Central memory CD8-positive, alpha-beta T cell (primary cell): ENCODE results near the gene DAB2.

Experiments used
- ATAC-seq: fragments of 150-1000 bp; cut with Tn5 transposase; replicated peaks from 2 replicates; pipeline ENCODE4 v1.10.0; 2022; ENCODE audit warnings: mild to moderate bottlenecking, moderate FRiP score, moderate number of reproducible peaks; ENCODE audit not compliant: poor library complexity, severe bottlenecking; ENCODE audit errors: extremely low read depth
- DNase-seq, 2 donors: peaks; one replicate each; pipeline ENCODE4 v3.0.0; 2021; ENCODE audit warnings: low spot score in 2 of 2
- H3K27ac Mint-ChIP-seq: one replicate; pipeline ENCODE4 v1.8.0; 2022; ENCODE audit warnings: low read depth, mild to moderate bottlenecking, moderate library complexity, mixed read lengths
- H3K27me3 Mint-ChIP-seq: one replicate; pipeline ENCODE4 v1.8.0; 2022; ENCODE audit warnings: mixed read lengths
- H3K36me3 Mint-ChIP-seq: one replicate; pipeline ENCODE4 v1.8.0; 2022; ENCODE audit warnings: mild to moderate bottlenecking, moderate library complexity, mixed read lengths; ENCODE audit not compliant: insufficient read depth
- H3K4me1 Mint-ChIP-seq: one replicate; pipeline ENCODE4 v1.8.0; 2022; ENCODE audit warnings: mixed read lengths
- H3K4me3 Mint-ChIP-seq: one replicate; pipeline ENCODE4 v1.8.0; 2022; ENCODE audit warnings: mild to moderate bottlenecking, moderate library complexity, mixed read lengths
- H3K9me3 Mint-ChIP-seq: one replicate; pipeline ENCODE4 v1.8.0; 2022; ENCODE audit warnings: mixed read lengths

The DAB2 gene

GRCh38 chr5:39363217-39363616, 61.6 kb downstream of the DAB2 start:
- no peak for ATAC-seq
- H3K4me3 Mint-ChIP-seq = no peak overlapping the region
- H3K27ac Mint-ChIP-seq = no peak overlapping the region
- no peaks in the 10 kb centered on the region for H3K4me1 Mint-ChIP-seq
- no peaks in the 10 kb centered on the region for H3K9me3 Mint-ChIP-seq
- no peaks in the 10 kb centered on the region for H3K27me3 Mint-ChIP-seq
- peaks cover 1% of the 10 kb centered on the region for H3K36me3 Mint-ChIP-seq
- DNase-seq = no peak

GRCh38 chr5:39362646-39363045, 62.1 kb downstream of the DAB2 start:
- Mint-ChIP-seq H3K36me3 (peaks cover 1% of the 10 kb centered on the region), H3K27ac (no peak overlapping the region), H3K27me3 (no peaks in the 10 kb centered on the region), H3K4me1 (no peaks in the 10 kb centered on the region), H3K9me3 (no peaks in the 10 kb centered on the region), H3K4me3 (no peak overlapping the region)
- ATAC-seq (no peak), DNase-seq (no peak)

GRCh38 chr5:39361306-39361705, 63.5 kb downstream of the DAB2 start:
- no peak for ATAC-seq
- no peaks in the 10 kb centered on the region for H3K9me3 Mint-ChIP-seq
- no peak overlapping the region for H3K4me3 Mint-ChIP-seq
- H3K27me3 Mint-ChIP-seq = no peaks in the 10 kb centered on the region
- DNase-seq = no peak
- no peaks in the 10 kb centered on the region for H3K4me1 Mint-ChIP-seq
- no peaks in the 10 kb centered on the region for H3K36me3 Mint-ChIP-seq
- H3K27ac Mint-ChIP-seq = no peak overlapping the region

DNA sequence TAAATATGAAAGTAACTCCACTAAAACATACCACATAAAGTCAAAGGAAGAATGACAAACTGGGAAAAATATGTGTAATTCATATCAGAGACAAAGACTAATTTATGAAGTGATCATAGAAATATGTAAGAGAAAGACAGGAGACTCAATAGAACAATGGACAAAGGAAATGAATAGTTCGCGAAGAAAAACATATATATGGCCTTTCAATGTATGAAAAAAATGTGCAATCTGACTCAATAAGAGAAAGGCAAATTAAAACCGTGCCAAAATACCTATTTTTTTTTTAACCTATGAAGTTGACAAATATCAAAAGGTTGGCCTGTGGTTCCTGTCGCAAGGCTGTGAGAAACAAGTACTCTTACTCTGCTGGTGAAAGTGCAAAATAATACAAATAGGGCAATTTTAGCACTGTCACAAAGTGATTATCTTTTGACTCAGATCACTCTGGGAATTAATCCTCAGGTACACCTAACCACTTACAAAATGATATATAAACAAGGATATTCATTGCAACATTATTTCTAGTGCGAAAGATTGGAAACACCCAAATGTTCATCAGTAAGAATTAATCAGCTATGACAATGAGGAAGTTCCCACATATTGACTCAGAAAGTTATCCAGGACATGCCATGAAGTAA, 64.2 kb downstream of the DAB2 start:
- ATAC-seq = no peak
- H3K9me3 Mint-ChIP-seq = no peaks in the 10 kb centered on the region
- H3K36me3 Mint-ChIP-seq = no peaks in the 10 kb centered on the region
- no peak overlapping the region for H3K27ac Mint-ChIP-seq
- no peak for DNase-seq
- H3K27me3 Mint-ChIP-seq = no peaks in the 10 kb centered on the region
- no peak overlapping the region for H3K4me3 Mint-ChIP-seq
- H3K4me1 Mint-ChIP-seq = no peaks in the 10 kb centered on the region

DNA sequence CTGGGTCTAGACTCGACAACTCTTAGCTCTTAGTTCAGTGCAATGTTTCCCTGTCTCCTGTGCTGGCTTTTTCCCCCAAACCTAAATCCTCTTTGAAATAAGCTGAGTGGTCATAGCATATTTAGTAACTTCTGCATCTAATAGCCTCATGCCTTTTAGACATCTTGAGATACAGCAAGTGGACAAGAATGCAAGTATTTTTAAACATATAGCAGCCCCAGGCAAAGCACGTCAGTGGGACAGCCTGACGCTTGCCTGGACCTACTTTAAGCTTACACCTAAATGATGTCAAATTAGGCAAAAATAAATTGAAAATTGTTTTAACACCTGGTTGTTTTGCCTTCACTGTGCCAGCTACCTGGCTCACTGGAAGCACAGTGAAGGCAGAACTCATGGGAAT, 68.5 kb downstream of the DAB2 start:
- Mint-ChIP-seq H3K27ac (no peak overlapping the region), H3K9me3 (peaks cover 6% of the 10 kb centered on the region), H3K4me1 (no peaks in the 10 kb centered on the region), H3K36me3 (no peaks in the 10 kb centered on the region), H3K27me3 (no peaks in the 10 kb centered on the region), H3K4me3 (no peak overlapping the region)
- DNase-seq = no peak
- ATAC-seq = no peak

DNA sequence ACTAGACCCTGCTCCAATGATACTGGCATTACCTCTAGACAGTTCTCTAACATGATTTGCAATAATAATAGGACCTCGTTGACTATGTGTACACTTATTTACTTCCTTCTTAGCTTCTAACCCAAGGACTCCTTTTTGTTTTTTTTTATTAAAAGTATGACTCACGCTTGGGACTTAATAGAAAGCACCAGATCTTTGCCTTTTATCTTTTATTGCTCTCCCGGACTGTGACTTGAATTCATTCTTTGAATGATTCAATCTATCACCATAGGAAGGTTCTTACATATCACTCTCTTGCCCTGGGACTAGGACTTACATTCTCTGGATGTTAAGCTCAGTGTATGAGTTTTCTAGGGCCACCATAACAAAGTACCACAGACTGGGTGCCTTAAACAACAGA, 69.5 kb downstream of the DAB2 start:
- H3K9me3 Mint-ChIP-seq = peaks cover 6% of the 10 kb centered on the region
- no peaks in the 10 kb centered on the region for H3K4me1 Mint-ChIP-seq

GRCh38 chr5:39353717-39354399, 70.9 kb downstream of the DAB2 start:
- Mint-ChIP-seq H3K27me3 (no peaks in the 10 kb centered on the region), H3K36me3 (no peaks in the 10 kb centered on the region), H3K9me3 (peaks cover 14% of the 10 kb centered on the region), H3K4me3 (no peak overlapping the region), H3K4me1 (no peaks in the 10 kb centered on the region), H3K27ac (no peak overlapping the region)
- ATAC-seq (no peak), DNase-seq (no peak)

More for the DNA sequence above, 69.5 kb downstream of the DAB2 start:
- no peak for ATAC-seq
- Mint-ChIP-seq H3K27ac (no peak overlapping the region), H3K4me3 (no peak overlapping the region), H3K27me3 (no peaks in the 10 kb centered on the region), H3K36me3 (no peaks in the 10 kb centered on the region)
- no peak for DNase-seq

- H3K27ac Mint-ChIP-seq = no peak overlapping the region
- no peak for ATAC-seq
- no peaks in the 10 kb centered on the region for H3K36me3 Mint-ChIP-seq
- no peak overlapping the region for H3K4me3 Mint-ChIP-seq
- no peaks in the 10 kb centered on the region for H3K4me1 Mint-ChIP-seq
- H3K27me3 Mint-ChIP-seq = no peaks in the 10 kb centered on the region
- H3K9me3 Mint-ChIP-seq = peaks cover 14% of the 10 kb centered on the region
- no peak for DNase-seq
Measured at GRCh38 chr5:39352951-39353350, 71.8 kb downstream of the DAB2 start.

GRCh38 chr5:39352170-39352569, 72.6 kb downstream of the DAB2 start:
- DNase-seq (no peak), ATAC-seq (no peak)
- H3K9me3 Mint-ChIP-seq = peaks cover 14% of the 10 kb centered on the region
- H3K4me1 Mint-ChIP-seq = no peaks in the 10 kb centered on the region
- no peaks in the 10 kb centered on the region for H3K36me3 Mint-ChIP-seq
- no peak overlapping the region for H3K4me3 Mint-ChIP-seq
- no peaks in the 10 kb centered on the region for H3K27me3 Mint-ChIP-seq
- no peak overlapping the region for H3K27ac Mint-ChIP-seq

GRCh38 chr5:39349484-39349883, 75.3 kb downstream of the DAB2 start:
- H3K9me3 Mint-ChIP-seq = peaks cover 14% of the 10 kb centered on the region

GRCh38 chr5:39342460-39342859, 82.3 kb downstream of the DAB2 start:
- Mint-ChIP-seq H3K27ac (no peak overlapping the region), H3K4me3 (no peak overlapping the region), H3K4me1 (no peaks in the 10 kb centered on the region), H3K36me3 (no peaks in the 10 kb centered on the region), H3K27me3 (peaks cover 57% of the 10 kb centered on the region), H3K9me3 (no peaks in the 10 kb centered on the region)
- no peak for DNase-seq
- no peak for ATAC-seq

More at GRCh38 chr5:39349484-39349883, 75.3 kb downstream of the DAB2 start:
- no peak for ATAC-seq
- Mint-ChIP-seq H3K4me1 (no peaks in the 10 kb centered on the region), H3K36me3 (no peaks in the 10 kb centered on the region), H3K27me3 (peaks cover 18% of the 10 kb centered on the region), H3K27ac (no peak overlapping the region), H3K4me3 (no peak overlapping the region)
- DNase-seq = no peak

DNA sequence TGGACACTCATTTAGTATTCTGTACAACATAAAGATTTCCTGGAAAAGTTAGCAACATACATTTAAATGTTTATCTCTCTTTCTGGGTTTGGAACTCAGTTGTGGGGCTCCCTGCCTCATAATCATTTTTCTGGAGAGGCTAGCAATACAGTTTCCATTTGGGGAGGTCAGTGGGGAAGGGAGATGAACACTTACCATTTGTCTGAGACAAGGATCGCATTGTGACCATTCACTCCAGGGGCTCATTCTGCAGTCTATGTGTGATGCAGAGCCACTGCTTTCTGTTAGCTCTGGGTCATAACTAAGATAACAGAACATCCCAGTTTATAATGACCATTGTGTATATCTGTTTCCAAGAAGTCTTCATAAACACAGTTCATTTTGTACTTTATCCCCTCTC, 82.9 kb downstream of the DAB2 start:
- no peak overlapping the region for H3K4me3 Mint-ChIP-seq
- H3K36me3 Mint-ChIP-seq = no peaks in the 10 kb centered on the region
- H3K27ac Mint-ChIP-seq = no peak overlapping the region
- H3K9me3 Mint-ChIP-seq = no peaks in the 10 kb centered on the region
- H3K27me3 Mint-ChIP-seq = peaks cover 61% of the 10 kb centered on the region
- no peak for ATAC-seq
- no peak for DNase-seq
- H3K4me1 Mint-ChIP-seq = no peaks in the 10 kb centered on the region

DNA sequence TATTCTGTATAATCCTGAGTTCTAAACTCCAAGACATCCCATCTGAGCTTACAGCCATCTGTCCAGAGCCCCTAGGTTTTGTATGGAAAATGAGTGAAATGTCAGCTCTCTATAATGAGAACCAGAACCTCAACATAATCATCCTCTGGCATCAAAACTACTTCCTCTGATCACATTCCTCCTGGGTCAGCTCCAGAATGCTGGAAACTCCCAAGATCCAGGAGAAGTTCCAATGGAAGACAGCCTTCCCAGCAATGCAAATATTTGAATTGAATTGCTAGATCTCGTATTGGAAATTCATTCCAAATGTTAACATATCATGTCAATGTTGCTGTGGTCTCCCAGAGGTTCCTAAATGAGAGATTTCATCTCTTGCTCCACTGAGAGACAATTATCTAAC, 84.3 kb downstream of the DAB2 start:
- peaks cover 58% of the 10 kb centered on the region for H3K27me3 Mint-ChIP-seq
- H3K36me3 Mint-ChIP-seq = no peaks in the 10 kb centered on the region
- no peaks in the 10 kb centered on the region for H3K4me1 Mint-ChIP-seq
- H3K27ac Mint-ChIP-seq = no peak overlapping the region
- DNase-seq (no peak), ATAC-seq (no peak)
- H3K9me3 Mint-ChIP-seq = no peaks in the 10 kb centered on the region
- H3K4me3 Mint-ChIP-seq = no peak overlapping the region
